HG02973 (cell line): ENCODE data around the gene MTMR10.

Experiments
- ATAC-seq: cut with Tn5 transposase; IDR thresholded peaks from one replicate; pipeline ENCODE4 v1.9.1; 2021; ENCODE audit warnings: moderate library complexity; ENCODE audit not compliant: unreplicated experiment

The MTMR10 gene

GRCh38 chr15:30921781-30922479 lies 69.5 kb downstream of the MTMR10 start:
- ATAC-seq, result no peak

GRCh38 chr15:30921106-30921505 lies 70.3 kb downstream of the MTMR10 start:
- no peak for ATAC-seq

- no peak for ATAC-seq
These were observed 71.4 kb downstream of the MTMR10 start for GRCh38 chr15:30919877-30920550.

- ATAC-seq, result no peak
These were observed 73.1 kb downstream of the MTMR10 start for GRCh38 chr15:30918366-30918765.

GRCh38 chr15:30917675-30918074 lies 73.8 kb downstream of the MTMR10 start:
- no peak for ATAC-seq

GRCh38 chr15:30917013-30917412 lies 74.4 kb downstream of the MTMR10 start:
- ATAC-seq, result no peak

- ATAC-seq, result no peak
These were observed 77.7 kb downstream of the MTMR10 start for GRCh38 chr15:30913761-30914160.

GRCh38 chr15:30906366-30906765 lies 85.1 kb downstream of the MTMR10 start:
- no peak for ATAC-seq

- ATAC-seq, result no peak
These were observed 85.6 kb downstream of the MTMR10 start for GRCh38 chr15:30905821-30906220.

GRCh38 chr15:30904812-30905211 lies 86.6 kb downstream of the MTMR10 start:
- no peak for ATAC-seq

GRCh38 chr15:30903497-30904187 lies 87.8 kb downstream of the MTMR10 start, which contains the start of gene FAN1:
FAN1 (plus strand) TSS chr15:30903915; CDS start chr15:30904664, 749 bp downstream.
- ATAC-seq, result peak; percentile 85

- ATAC-seq, result no peak
These were observed 89.5 kb downstream of the MTMR10 start for GRCh38 chr15:30901889-30902288.

- ATAC-seq, result no peak
These were observed 95.2 kb downstream of the MTMR10 start for GRCh38 chr15:30896211-30896606.

GRCh38 chr15:30895461-30896210 lies 95.8 kb downstream of the MTMR10 start:
- ATAC-seq, result no peak

- ATAC-seq, result no peak
These were observed 102.2 kb downstream of the MTMR10 start for GRCh38 chr15:30889196-30889595.
